NB4 (cell line): ENCODE measurements around the gene ARHGAP35.

ENCODE experiments used
- CTCF ChIP-seq: IDR thresholded peaks from one replicate; pipeline ENCODE4 v1.5.1; 2012; ENCODE audit warnings: low read depth, low read length
- POLR2A ChIP-seq: IDR thresholded peaks from 2 replicates; pipeline ENCODE4 v1.6.1; 2011; ENCODE audit warnings: mild to moderate bottlenecking; ENCODE audit not compliant: insufficient read length; ENCODE audit errors: extremely low read depth

GRCh38 chr19:46849610-46850009 is 11.2 kb upstream of the ARHGAP35 start:
- no peak for TF ChIP-seq CTCF
- no peak for TF ChIP-seq POLR2A
